D721Med (cell line): Measurements from ENCODE around the gene FGF10.

Source experiments
- DNase-seq: peaks from one replicate; pipeline ENCODE4 v3.0.0; 2011; ENCODE audit warnings: low spot score; ENCODE audit not compliant: insufficient read length
- FAIRE-seq: peaks from 2 replicates; lab custom pipeline; 2011; peaks lifted over from hg19 to GRCh38; lab: Jason Lieb, UNC
- CTCF ChIP-seq: IDR thresholded peaks from 2 replicates; pipeline ENCODE4 v1.5.1; 2012; ENCODE audit warnings: mild to moderate bottlenecking, control low read depth; ENCODE audit not compliant: insufficient read depth; ENCODE audit errors: missing control alignments

Gene FGF10

DNA sequence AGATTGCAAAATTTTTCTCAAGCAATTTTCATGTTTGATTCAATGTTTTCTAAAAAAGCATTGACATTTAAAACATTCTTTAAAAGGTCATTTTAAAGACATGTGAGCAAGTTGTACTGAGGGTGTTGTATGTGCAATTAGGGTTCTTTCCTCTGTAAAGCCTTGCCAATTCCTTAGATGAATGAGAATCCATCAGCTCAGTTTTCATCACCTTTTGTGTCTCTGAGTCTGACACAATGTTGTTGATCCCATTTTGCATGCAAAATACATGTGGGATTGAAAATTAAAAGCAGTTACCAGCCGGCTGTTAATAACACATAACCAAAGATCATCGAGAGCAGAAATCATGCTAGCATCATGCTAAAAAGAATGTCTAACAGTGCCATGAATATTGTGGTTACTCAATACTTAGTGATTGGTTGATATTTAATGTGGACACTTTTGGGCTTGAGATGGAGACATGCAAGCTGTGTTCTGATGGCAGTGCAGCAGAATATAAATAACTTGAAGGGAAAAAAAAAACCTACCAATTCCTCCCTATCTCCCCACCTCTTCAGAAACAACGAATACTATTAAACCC, 57.7 kb downstream of the FGF10 start:
- no peak for TF ChIP-seq CTCF
- DNase-seq (no peak), FAIRE-seq (peak; percentile 68)

- FAIRE-seq = no peak
- DNase-seq = no peak
- TF ChIP-seq CTCF = no peak
Observed at GRCh38 chr5:44329716-44330115, 59.5 kb downstream of the FGF10 start.

GRCh38 chr5:44321144-44321725, 68.0 kb downstream of the FGF10 start:
- no peak for DNase-seq
- no peak for FAIRE-seq
- TF ChIP-seq CTCF = no peak

DNA sequence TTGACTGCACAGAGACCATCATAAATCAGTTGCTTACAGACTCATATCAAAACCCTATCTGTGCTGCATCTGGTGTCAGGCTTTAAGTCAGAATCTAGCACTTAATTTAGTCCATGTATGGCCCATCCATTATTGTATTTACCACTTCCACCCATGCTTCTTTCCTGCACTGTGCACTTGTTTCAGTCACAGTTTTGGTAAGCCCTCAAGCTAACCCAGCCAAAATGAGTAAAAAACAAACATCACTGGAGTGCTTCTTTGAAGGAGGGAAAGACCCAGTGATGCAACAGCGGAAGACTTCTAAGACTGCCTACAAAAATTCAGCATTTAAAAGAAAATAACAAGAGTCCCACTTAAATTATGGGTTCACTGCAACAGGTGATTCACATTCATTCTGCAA, 69.0 kb downstream of the FGF10 start:
- TF ChIP-seq CTCF = no peak
- DNase-seq (no peak), FAIRE-seq (no peak)

- no peak for TF ChIP-seq CTCF
- FAIRE-seq (no peak), DNase-seq (no peak)
Observed at GRCh38 chr5:44318883-44319282, 70.3 kb downstream of the FGF10 start.

- no peak for TF ChIP-seq CTCF
- DNase-seq (no peak), FAIRE-seq (no peak)
Observed at GRCh38 chr5:44312374-44312773, 76.8 kb downstream of the FGF10 start.

GRCh38 chr5:44300551-44300950, 88.7 kb downstream of the FGF10 start:
- DNase-seq (no peak), FAIRE-seq (no peak)
- no peak for TF ChIP-seq CTCF
